Fibroblast of pulmonary artery (primary cell): ENCODE results near the gene SPOP.
A peak's percentile ranks its signal among the peaks of the same experiment; 100 is the strongest.

Experiments
- DNase-seq: peaks from one replicate; pipeline ENCODE4 v3.0.0-alpha.2; 2010; ENCODE audit warnings: low read depth
- H3K4me3 ChIP-seq: replicated peaks from 2 replicates; pipeline ENCODE4 v1.5.1; 2011; ENCODE audit warnings: low read depth, mild to moderate bottlenecking, control low read depth, low read length, moderate library complexity
- CTCF ChIP-seq: IDR thresholded peaks from 2 replicates; pipeline ENCODE4 v1.5.1; 2011; ENCODE audit warnings: mild to moderate bottlenecking, control low read depth, low read length, inconsistent platforms; ENCODE audit errors: missing control alignments

SPOP gene

GRCh38 chr17:49578952-49579500 is 98.9 kb downstream of the SPOP start:
- no peak overlapping the region for H3K4me3 ChIP-seq
- no peak for TF ChIP-seq CTCF
- DNase-seq, result no peak

DNA sequence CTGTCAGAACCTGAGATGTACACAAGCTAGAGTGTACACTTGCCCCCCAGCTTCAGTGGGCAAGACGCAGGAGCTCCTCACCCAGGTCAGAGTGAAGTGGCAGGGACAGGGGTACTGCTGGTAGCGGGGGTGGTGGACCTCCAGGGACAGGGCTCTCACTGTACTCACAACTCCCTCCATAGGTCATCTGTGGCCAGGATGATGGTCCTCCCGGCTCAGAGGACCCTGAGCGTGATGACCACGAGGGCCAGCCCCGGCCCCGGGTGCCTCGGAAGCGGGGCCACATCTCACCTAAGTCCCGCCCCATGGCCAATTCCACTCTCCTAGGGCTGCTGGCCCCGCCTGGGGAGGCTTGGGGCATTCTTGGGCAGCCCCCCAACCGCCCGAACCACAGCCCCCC is 99.5 kb downstream of the SPOP start:
- no peak for DNase-seq
- H3K4me3 ChIP-seq, result no peak overlapping the region
- no peak for TF ChIP-seq CTCF

GRCh38 chr17:49577963-49578362 is 99.9 kb downstream of the SPOP start:
- no peak overlapping the region for H3K4me3 ChIP-seq
- no peak for TF ChIP-seq CTCF
- no peak for DNase-seq

DNA sequence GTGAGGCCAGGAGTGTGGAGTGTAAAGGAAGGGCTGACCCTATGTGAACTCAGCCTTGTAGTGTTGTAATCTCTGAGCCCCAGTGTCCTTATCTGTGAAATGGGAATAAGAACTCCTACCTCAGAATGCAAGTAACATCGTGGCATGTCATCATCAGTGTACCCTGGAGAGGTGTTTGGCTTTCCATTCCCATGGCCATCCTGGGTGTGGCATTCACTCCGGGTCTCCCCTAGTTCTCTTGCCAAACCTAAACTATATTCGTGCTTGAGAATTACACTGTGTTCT is 100.3 kb downstream of the SPOP start:
- H3K4me3 ChIP-seq, result no peak overlapping the region
- DNase-seq, result no peak
- TF ChIP-seq CTCF, result no peak

DNA sequence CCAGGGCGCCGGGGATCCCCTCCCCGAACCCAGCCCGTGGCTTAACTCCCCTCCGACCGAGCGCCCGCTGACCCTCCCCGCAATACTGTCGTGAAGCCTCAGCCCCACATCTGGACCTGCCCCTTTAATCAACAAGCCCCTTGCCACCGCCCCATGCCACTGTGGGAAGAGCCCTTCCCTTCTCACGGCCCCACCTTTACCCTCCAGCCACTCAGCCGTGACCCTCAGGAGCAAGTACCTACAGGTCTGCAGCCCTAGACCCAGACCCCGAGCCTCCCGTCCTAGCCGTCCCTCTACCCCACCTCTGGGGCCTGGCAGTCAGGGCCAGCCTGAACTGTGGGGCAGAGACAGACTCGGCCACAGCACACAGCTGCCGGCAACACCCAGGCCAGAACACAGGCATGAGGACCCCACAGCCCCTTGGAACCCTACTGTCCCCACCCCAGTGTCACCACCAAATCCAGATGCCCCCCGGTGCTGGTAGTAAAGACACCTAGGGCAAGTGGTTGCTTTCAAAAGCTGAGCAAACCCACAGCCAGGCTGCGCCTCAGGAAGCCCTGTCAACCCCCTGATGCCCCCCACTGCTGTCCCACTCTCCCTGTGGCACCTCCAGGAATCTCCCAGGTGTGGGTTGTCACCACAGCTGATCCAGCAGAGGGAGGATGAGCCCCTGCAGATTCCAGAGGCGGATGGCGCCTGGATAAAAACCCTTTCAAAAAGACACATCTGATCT is 100.8 kb downstream of the SPOP start:
- no peak for DNase-seq
- no peak for TF ChIP-seq CTCF
- H3K4me3 ChIP-seq, result peak overlapping the region; percentile 66

GRCh38 chr17:49576088-49576916 is 101.6 kb downstream of the SPOP start:
- no peak for TF ChIP-seq CTCF
- H3K4me3 ChIP-seq, result peak overlapping the region; percentile 66
- peak; percentile 42 for DNase-seq
